Keratinocyte (primary cell): ENCODE results near the gene GAB2. TPM values are rescaled to one million over a fixed set of nuclear protein-coding genes. Genes with fewer than 3 reads are reported as not detected.

Experiments used
- DNase-seq: peaks from one replicate; pipeline ENCODE4 v3.0.0-alpha.2; 2011; ENCODE audit warnings: low read depth, missing footprints, low spot score
- FAIRE-seq: peaks from 2 replicates; lab custom pipeline; 2011; peaks lifted over from hg19 to GRCh38; lab: Jason Lieb, UNC
- H2AFZ ChIP-seq: 2 replicates; pipeline ENCODE4 v1.6.0; 2012; ENCODE audit warnings: low read length, control low read depth, inconsistent platforms; ENCODE audit not compliant: control insufficient read depth
- H3K27ac ChIP-seq: 2 replicates; pipeline ENCODE4 v1.5.1; 2011; ENCODE audit warnings: low read length; ENCODE audit not compliant: control insufficient read depth, insufficient read depth
- H3K27me3 ChIP-seq: 3 replicates; pipeline ENCODE4 v1.6.0; 2011; ENCODE audit warnings: low read length; ENCODE audit not compliant: control insufficient read depth, insufficient read depth; ENCODE audit errors: extremely low read depth
- H3K36me3 ChIP-seq, 2 experiments: 2 replicates in 1 of 2; 3 replicates in 1 of 2; pipeline ENCODE4 v1.5.1; 2011; ENCODE audit warnings: low read length in 2 of 2, mild to moderate bottlenecking in 1 of 2; ENCODE audit not compliant: control insufficient read depth in 2 of 2, insufficient read depth in 2 of 2; ENCODE audit errors: extremely low read depth in 1 of 2
- H3K4me1 ChIP-seq: 3 replicates; pipeline ENCODE4 v1.5.1; 2011; ENCODE audit warnings: low read length; ENCODE audit not compliant: control insufficient read depth, insufficient read depth; ENCODE audit errors: extremely low read depth
- H3K4me2 ChIP-seq: 3 replicates; pipeline ENCODE4 v1.6.0; 2011; ENCODE audit warnings: low read depth, low read length; ENCODE audit not compliant: control insufficient read depth, insufficient read depth; ENCODE audit errors: extremely low read depth
- H3K4me3 ChIP-seq, 3 experiments: fragments of 200-600 bp in 1 of 3; sonication (generic) in 1 of 3; 2 replicates in 2 of 3; 3 replicates in 1 of 3; pipeline ENCODE4 v1.5.1; 2011 to 2016; ENCODE audit warnings: low read length in 3 of 3, mild to moderate bottlenecking in 3 of 3, control low read depth in 2 of 3, inconsistent platforms in 1 of 3, low read depth in 1 of 3, mixed read lengths in 1 of 3, mixed run types in 1 of 3, moderate library complexity in 1 of 3; ENCODE audit not compliant: control insufficient read depth in 2 of 3, insufficient read depth in 2 of 3; ENCODE audit errors: extremely low read depth in 1 of 3
- H3K79me2 ChIP-seq: 2 replicates; pipeline ENCODE4 v1.6.0; 2012; ENCODE audit warnings: low read length; ENCODE audit not compliant: control insufficient read depth, insufficient read depth
- H3K9ac ChIP-seq: 3 replicates; pipeline ENCODE4 v1.6.0; 2011; ENCODE audit warnings: low read length; ENCODE audit not compliant: control insufficient read depth, insufficient read depth; ENCODE audit errors: extremely low read depth
- H3K9me1 ChIP-seq: 3 replicates; pipeline ENCODE4 v1.6.0; 2011; ENCODE audit warnings: low read length; ENCODE audit not compliant: control insufficient read depth, insufficient read depth; ENCODE audit errors: extremely low read depth
- H3K9me3 ChIP-seq: 2 replicates; pipeline ENCODE4 v1.5.1; 2012; ENCODE audit warnings: low read depth, low read length; ENCODE audit not compliant: control insufficient read depth
- H4K20me1 ChIP-seq: 3 replicates; pipeline ENCODE4 v1.6.0; 2011; ENCODE audit warnings: low read length; ENCODE audit not compliant: control insufficient read depth, insufficient read depth; ENCODE audit errors: extremely low read depth
- CTCF ChIP-seq, 3 experiments: IDR thresholded peaks in 1 of 3; conservative IDR thresholded peaks in 1 of 3; optimal IDR thresholded peaks in 1 of 3; 2 replicates in 2 of 3; 3 replicates in 1 of 3; pipeline versions ENCODE3 to v1.5.1; 2011; ENCODE audit warnings: low read length in 3 of 3, mild to moderate bottlenecking in 3 of 3, moderate library complexity in 2 of 3, control low read depth in 1 of 3, inconsistent platforms in 1 of 3; ENCODE audit not compliant: insufficient read depth in 2 of 3; ENCODE audit errors: extremely low read depth in 1 of 3
- EZH2 ChIP-seq: IDR thresholded peaks from one replicate; pipeline ENCODE4 v1.6.1; 2012; ENCODE audit warnings: inconsistent platforms, mild to moderate bottlenecking, low read length, moderate library complexity
- dilution Hi-C: fragments of 300-500 bp; cut with MboI; formaldehyde crosslinking; loops from one replicate; pipeline ENCODE4 v1.7.0; 2020; ENCODE audit warnings: low sequenced_read_pairs; ENCODE audit not compliant: extremely low pct_ligation_motif_present
- polyA plus RNA-seq, 5 experiments: library from polyadenylated mRNA; depleted of rRNA in 3 of 5; stranded (reverse) in 3 of 5; stranded (forward) in 1 of 5; unstranded in 1 of 5; fragments of >200 nt; gene quantifications; 1 replicate in 1 of 5; 2 replicates in 3 of 5; 3 replicates in 1 of 5; pipeline versions ENCODE4 v1.2.1 to v1.2.3, GENCODE V29; 2011 to 2012; ENCODE audit warnings: missing spikeins in 2 of 5, low read depth in 1 of 5, low replicate concordance in 1 of 5

GAB2 gene
- polyA plus RNA-seq, 1 donor (not counting 4 experiments of a cell fraction or from before 2014, with no cell fraction given), result 0.68 TPM

DNA sequence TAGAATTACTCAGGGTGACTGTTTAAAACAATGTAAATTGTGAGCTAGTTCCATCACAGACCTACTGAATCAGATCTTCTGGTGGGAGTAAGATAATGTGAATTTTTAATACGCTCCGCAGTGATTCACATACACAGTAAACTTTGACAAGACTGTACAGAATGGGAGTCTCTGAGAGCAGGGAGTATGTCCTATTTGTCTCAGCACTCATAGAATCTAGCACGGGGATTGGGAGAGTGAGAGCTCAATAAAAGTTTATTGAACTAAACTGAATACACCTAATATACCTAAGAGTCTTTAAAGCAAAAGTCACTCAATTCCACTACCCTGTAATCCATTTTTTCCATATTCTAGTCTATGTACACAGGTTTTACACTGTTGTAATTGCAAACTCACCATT, 11.2 kb upstream of the GAB2 start:
- no peaks in the 10 kb centered on the region for H4K20me1 ChIP-seq
- no peak overlapping the region for H3K4me3 ChIP-seq
- H3K4me2 ChIP-seq, result no peak overlapping the region
- TF ChIP-seq EZH2 (no peak), CTCF (optimal IDR thresholded peaks at IDR 0.05 in 1 of 3, IDR thresholded peaks at IDR 0.05 in 1 of 3, conservative IDR thresholded peaks at IDR 0.05 in 1 of 3; ENCODE audit: extremely low read depth in 1 of 3, insufficient read depth in 2 of 3, low read length in 3 of 3) (no peak)
- H3K36me3 ChIP-seq, result no peaks in the 10 kb centered on the region
- dilution Hi-C loops, result no loop called here
- FAIRE-seq (no peak), DNase-seq (no peak)
- no peaks in the 10 kb centered on the region for H3K79me2 ChIP-seq
- H3K27me3 ChIP-seq, result no peaks in the 10 kb centered on the region
- no peak overlapping the region for H3K9ac ChIP-seq
- H3K9me1 ChIP-seq, result no peaks in the 10 kb centered on the region
- no peak overlapping the region for H2AFZ ChIP-seq
- no peaks in the 10 kb centered on the region for H3K9me3 ChIP-seq
- no peak overlapping the region for H3K27ac ChIP-seq
- H3K4me1 ChIP-seq, result peaks cover 11% of the 10 kb centered on the region

GRCh38 chr11:78428266-78428636, 10.6 kb upstream of the GAB2 start:
- Histone ChIP-seq H3K27me3 (no peaks in the 10 kb centered on the region), H3K9ac (no peak overlapping the region), H3K79me2 (no peaks in the 10 kb centered on the region), H3K27ac (no peak overlapping the region), H3K36me3 (no peaks in the 10 kb centered on the region), H3K9me1 (no peaks in the 10 kb centered on the region), H3K4me2 (no peak overlapping the region), H3K9me3 (no peaks in the 10 kb centered on the region), H2AFZ (no peak overlapping the region), H3K4me3 (no peak overlapping the region), H4K20me1 (no peaks in the 10 kb centered on the region), H3K4me1 (peaks cover 11% of the 10 kb centered on the region)
- TF ChIP-seq EZH2 (no peak), CTCF (optimal IDR thresholded peaks at IDR 0.05 in 1 of 3, IDR thresholded peaks at IDR 0.05 in 1 of 3, conservative IDR thresholded peaks at IDR 0.05 in 1 of 3; ENCODE audit: extremely low read depth in 1 of 3, insufficient read depth in 2 of 3, low read length in 3 of 3) (no peak)
- no peak for FAIRE-seq
- no peak for DNase-seq
- dilution Hi-C loops, result no loop called here
